ENCODE results near the gene PIP5KL1. TPM values are rescaled to one million over a fixed set of nuclear protein-coding genes. Genes with fewer than 3 reads are reported as not detected.
A peak's percentile ranks its signal among the peaks of the same experiment; 100 is the strongest.

The PIP5KL1 gene
- total RNA-seq, 1 donor from 2014 or later: 4.3 TPM

GRCh38 chr9:127927201-127927987, 3.2 kb downstream of the PIP5KL1 start:
- no peaks in the 10 kb centered on the region for H3K27me3 Mint-ChIP-seq (ENCODE audit: low read depth)
- TF ChIP-seq, protein P1, sequence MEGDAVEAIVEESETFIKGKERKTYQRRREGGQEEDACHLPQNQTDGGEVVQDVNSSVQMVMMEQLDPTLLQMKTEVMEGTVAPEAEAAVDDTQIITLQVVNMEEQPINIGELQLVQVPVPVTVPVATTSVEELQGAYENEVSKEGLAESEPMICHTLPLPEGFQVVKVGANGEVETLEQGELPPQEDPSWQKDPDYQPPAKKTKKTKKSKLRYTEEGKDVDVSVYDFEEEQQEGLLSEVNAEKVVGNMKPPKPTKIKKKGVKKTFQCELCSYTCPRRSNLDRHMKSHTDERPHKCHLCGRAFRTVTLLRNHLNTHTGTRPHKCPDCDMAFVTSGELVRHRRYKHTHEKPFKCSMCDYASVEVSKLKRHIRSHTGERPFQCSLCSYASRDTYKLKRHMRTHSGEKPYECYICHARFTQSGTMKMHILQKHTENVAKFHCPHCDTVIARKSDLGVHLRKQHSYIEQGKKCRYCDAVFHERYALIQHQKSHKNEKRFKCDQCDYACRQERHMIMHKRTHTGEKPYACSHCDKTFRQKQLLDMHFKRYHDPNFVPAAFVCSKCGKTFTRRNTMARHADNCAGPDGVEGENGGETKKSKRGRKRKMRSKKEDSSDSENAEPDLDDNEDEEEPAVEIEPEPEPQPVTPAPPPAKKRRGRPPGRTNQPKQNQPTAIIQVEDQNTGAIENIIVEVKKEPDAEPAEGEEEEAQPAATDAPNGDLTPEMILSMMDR (IDR thresholded peaks at IDR 0.05): no peak
- no peak overlapping the region for H3K27ac Mint-ChIP-seq (ENCODE audit: unreplicated experiment)
- no peak for DNase-seq (ENCODE audit: low spot score)
- no peak overlapping the region for H3K4me3 Mint-ChIP-seq (ENCODE audit: unreplicated experiment)
- H3K36me3 Mint-ChIP-seq (ENCODE audit: low read depth): peaks cover 1% of the 10 kb centered on the region
- H3K9me3 Mint-ChIP-seq (ENCODE audit: low read depth): no peaks in the 10 kb centered on the region
- peaks cover 25% of the 10 kb centered on the region for H3K4me1 Mint-ChIP-seq (ENCODE audit: low read depth)

- Mint-ChIP-seq H3K4me3 (ENCODE audit: unreplicated experiment) (no peak overlapping the region), H3K9me3 (ENCODE audit: low read depth) (no peaks in the 10 kb centered on the region), H3K36me3 (ENCODE audit: low read depth) (peaks cover 1% of the 10 kb centered on the region), H3K27ac (ENCODE audit: unreplicated experiment) (no peak overlapping the region), H3K27me3 (ENCODE audit: low read depth) (no peaks in the 10 kb centered on the region), H3K4me1 (ENCODE audit: low read depth) (peaks cover 25% of the 10 kb centered on the region)
- no peak for DNase-seq (ENCODE audit: low spot score)
- TF ChIP-seq, protein P1 (IDR thresholded peaks at IDR 0.05): no peak
Measured at GRCh38 chr9:127926906-127927200, 3.7 kb downstream of the PIP5KL1 start.

- H3K4me3 Mint-ChIP-seq (ENCODE audit: unreplicated experiment): no peak overlapping the region
- H3K4me1 Mint-ChIP-seq (ENCODE audit: low read depth): peaks cover 19% of the 10 kb centered on the region
- TF ChIP-seq, protein P1 (IDR thresholded peaks at IDR 0.05): no peak
- H3K27ac Mint-ChIP-seq (ENCODE audit: unreplicated experiment): no peak overlapping the region
- H3K36me3 Mint-ChIP-seq (ENCODE audit: low read depth): peaks cover 1% of the 10 kb centered on the region
- H3K9me3 Mint-ChIP-seq (ENCODE audit: low read depth): no peaks in the 10 kb centered on the region
- H3K27me3 Mint-ChIP-seq (ENCODE audit: low read depth): no peaks in the 10 kb centered on the region
- no peak for DNase-seq (ENCODE audit: low spot score)
Measured at GRCh38 chr9:127925959-127926905, 4.3 kb downstream of the PIP5KL1 start.

DNA sequence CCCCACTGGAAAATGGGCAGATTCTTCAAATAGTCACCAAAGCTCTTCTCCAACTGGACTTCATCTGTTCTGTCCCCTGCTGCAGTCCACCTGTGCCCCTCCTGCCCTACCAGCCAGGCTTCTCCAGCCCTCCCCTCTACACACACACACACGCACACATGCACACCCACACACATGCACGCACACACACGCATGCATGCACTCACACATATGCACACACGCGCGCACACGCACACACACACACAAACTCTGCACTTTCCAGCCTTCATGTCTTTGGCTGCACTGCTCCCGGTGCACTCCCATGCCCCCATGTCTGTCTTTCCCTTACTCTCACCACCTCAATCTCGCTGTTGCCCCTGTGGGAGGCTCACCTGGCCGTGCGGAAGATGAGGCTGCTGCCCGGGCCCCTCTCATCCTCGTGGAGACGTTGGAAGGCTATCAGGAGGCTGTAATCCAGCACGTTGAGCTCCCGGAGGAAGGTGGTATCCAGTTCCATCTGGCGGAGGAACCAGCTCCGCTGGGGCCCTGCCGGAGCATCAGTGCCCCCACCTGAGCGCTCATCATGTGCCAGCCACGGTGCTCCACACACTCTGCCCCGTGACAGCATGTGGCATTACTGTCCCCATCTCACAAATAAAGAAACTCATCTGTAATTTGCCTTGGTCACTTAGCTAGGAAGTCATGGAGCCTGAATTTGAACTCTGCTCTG, 5.7 kb downstream of the PIP5KL1 start:
- TF ChIP-seq, protein P1 (IDR thresholded peaks at IDR 0.05): no peak
- no peaks in the 10 kb centered on the region for H3K27me3 Mint-ChIP-seq (ENCODE audit: low read depth)
- peak overlapping the region; percentile 43 for H3K27ac Mint-ChIP-seq (ENCODE audit: unreplicated experiment)
- H3K36me3 Mint-ChIP-seq (ENCODE audit: low read depth): peaks cover 1% of the 10 kb centered on the region
- DNase-seq (ENCODE audit: low spot score): no peak
- peaks cover 14% of the 10 kb centered on the region for H3K4me1 Mint-ChIP-seq (ENCODE audit: low read depth)
- no peak overlapping the region for H3K4me3 Mint-ChIP-seq (ENCODE audit: unreplicated experiment)
- no peaks in the 10 kb centered on the region for H3K9me3 Mint-ChIP-seq (ENCODE audit: low read depth)

- no peaks in the 10 kb centered on the region for H3K27me3 Mint-ChIP-seq (ENCODE audit: low read depth)
- TF ChIP-seq, protein P1 (IDR thresholded peaks at IDR 0.05): no peak
Measured at GRCh38 chr9:127923771-127924170, 6.8 kb downstream of the PIP5KL1 start.

More at GRCh38 chr9:127923771-127924170, 6.8 kb downstream of the PIP5KL1 start:
- no peak for DNase-seq (ENCODE audit: low spot score)
- no peak overlapping the region for H3K4me3 Mint-ChIP-seq (ENCODE audit: unreplicated experiment)
- peaks cover 23% of the 10 kb centered on the region for H3K4me1 Mint-ChIP-seq (ENCODE audit: low read depth)
- H3K27ac Mint-ChIP-seq (ENCODE audit: unreplicated experiment): peak overlapping the region; percentile 87
- no peaks in the 10 kb centered on the region for H3K9me3 Mint-ChIP-seq (ENCODE audit: low read depth)
- H3K36me3 Mint-ChIP-seq (ENCODE audit: low read depth): peaks cover 1% of the 10 kb centered on the region
